Natural killer cell (primary cell): ENCODE data around the gene VPS54. TPM values are rescaled to one million over a fixed set of nuclear protein-coding genes. Genes with fewer than 3 reads are reported as not detected.

Source experiments
- ATAC-seq, 3 donors: fragments of 150-1000 bp in 2 of 3; fragments of 200-7000 bp in 1 of 3; cut with Tn5 transposase; 1 replicate in 1 of 3; 2 replicates in 2 of 3; pipeline ENCODE4 v1.10.0; 2021; ENCODE audit warnings: mild to moderate bottlenecking in 2 of 3, moderate library complexity in 2 of 3
- DNase-seq, 2 donors: peaks; one replicate each; pipeline versions ENCODE4 v3.0.0 to v3.0.0-alpha.2; 2013 to 2021; ENCODE audit warnings: mixed read lengths in 1 of 2
- H3K27ac ChIP-seq: one replicate; pipeline ENCODE4 v1.5.1; 2013; ENCODE audit warnings: mild to moderate bottlenecking, low read length
- H3K27me3 ChIP-seq: one replicate; pipeline ENCODE4 v1.6.1; 2013; ENCODE audit warnings: low read length; ENCODE audit not compliant: control insufficient read depth, insufficient read depth
- H3K36me3 ChIP-seq: one replicate; pipeline ENCODE4 v1.6.1; 2013; ENCODE audit warnings: low read length; ENCODE audit not compliant: control insufficient read depth, insufficient read depth
- H3K4me1 ChIP-seq: one replicate; pipeline ENCODE4 v1.6.1; 2013; ENCODE audit warnings: low read length; ENCODE audit not compliant: control insufficient read depth, insufficient read depth
- H3K4me3 ChIP-seq: one replicate; pipeline ENCODE4 v1.5.1; 2013; ENCODE audit warnings: low read length
- H3K9me3 ChIP-seq: one replicate; pipeline ENCODE4 v1.6.1; 2013; ENCODE audit warnings: low read length; ENCODE audit not compliant: control insufficient read depth, insufficient read depth
- H3K27ac Mint-ChIP-seq, 2 donors: one replicate each; pipeline ENCODE4 v1.8.0; 2022; ENCODE audit warnings: mild to moderate bottlenecking in 2 of 2, mixed read lengths in 2 of 2, moderate library complexity in 1 of 2
- H3K27me3 Mint-ChIP-seq, 2 donors: one replicate each; pipeline ENCODE4 v1.8.0; 2022; ENCODE audit warnings: low read depth in 2 of 2, mixed read lengths in 2 of 2
- H3K36me3 Mint-ChIP-seq: one replicate; pipeline ENCODE4 v1.8.0; 2022; ENCODE audit warnings: mixed read lengths
- H3K4me1 Mint-ChIP-seq, 2 donors: one replicate each; pipeline ENCODE4 v1.8.0; 2022; ENCODE audit warnings: mixed read lengths in 2 of 2
- H3K4me3 Mint-ChIP-seq: one replicate; pipeline ENCODE4 v1.8.0; 2022; ENCODE audit warnings: mild to moderate bottlenecking, moderate library complexity, mixed read lengths
- H3K9me3 Mint-ChIP-seq, 2 donors: one replicate each; pipeline ENCODE4 v1.8.0; 2022; ENCODE audit warnings: mixed read lengths in 2 of 2
- WGBS: methylation state at CpG from one replicate; pipeline ENCODE4 v1.1.7; 2013; ENCODE audit warnings: missing lambda C conversion rate; ENCODE audit not compliant: insufficient coverage; 5-methylcytosine and 5-hydroxymethylcytosine counted together
- intact Hi-C: fragments of 100-400 bp; cut with micrococcal nuclease; formaldehyde crosslinking; loops from one replicate; pipeline ENCODE4 v1.14.2; 2022
- total RNA-seq, 4 donors: library from RNA; stranded (reverse); fragments of 120-200 nt in 1 of 4; gene quantifications; one replicate each; pipeline versions ENCODE4 v1.2.3 to v1.2.4, GENCODE V29; 2013 to 2022
- TF ChIP-seq, protein P1 (sequence below): fragments of 200-600 bp; IDR thresholded peaks from one replicate; pipeline ENCODE4 v1.8.0; 2022; ENCODE audit warnings: antibody characterized with exemption

The VPS54 gene
- total RNA-seq, 3 donors from 2014 or later (not counting 1 experiment from before 2014, with no cell fraction given): 12.1 to 17.3 (median 13.5) TPM

DNA sequence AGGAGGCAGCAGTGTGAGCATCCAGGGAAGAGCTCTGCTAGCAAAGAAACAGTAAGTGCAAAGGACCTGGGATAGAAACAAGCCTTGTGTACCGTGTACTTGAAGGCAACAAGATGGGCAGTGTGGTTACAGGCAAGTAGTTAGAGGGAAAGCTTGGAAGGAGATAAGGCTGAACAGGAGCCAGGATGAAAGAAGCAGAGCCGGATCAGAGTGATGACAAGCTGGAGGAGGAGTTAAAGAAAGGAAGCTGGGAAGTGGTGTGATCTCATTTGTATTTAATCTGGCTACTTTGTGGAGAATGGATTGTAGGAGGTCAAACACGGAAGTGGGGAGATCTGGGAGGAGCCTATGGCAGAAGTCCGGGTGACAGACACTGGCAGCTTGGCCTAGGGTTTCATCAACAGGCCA lies 44.7 kb upstream of the VPS54 start:
- 97% methylated on average over 4 of the region's 4 CpGs for WGBS
- Histone ChIP-seq H3K27me3 (no peaks in the 10 kb centered on the region), H3K9me3 (no peaks in the 10 kb centered on the region), H3K36me3 (no peaks in the 10 kb centered on the region), H3K4me3 (no peak overlapping the region), H3K4me1 (no peaks in the 10 kb centered on the region), H3K27ac (no peak overlapping the region)
- Mint-ChIP-seq H3K27me3 (no peaks in the 10 kb centered on the region), H3K4me1 (peaks cover 5 to 6% of the 10 kb centered on the region in 2 donors), H3K36me3 (no peaks in the 10 kb centered on the region), H3K27ac (no peak overlapping the region), H3K4me3 (no peak overlapping the region), H3K9me3 (no peaks in the 10 kb centered on the region)
- no peak for DNase-seq
- ATAC-seq: no peak
- TF ChIP-seq, protein P1, sequence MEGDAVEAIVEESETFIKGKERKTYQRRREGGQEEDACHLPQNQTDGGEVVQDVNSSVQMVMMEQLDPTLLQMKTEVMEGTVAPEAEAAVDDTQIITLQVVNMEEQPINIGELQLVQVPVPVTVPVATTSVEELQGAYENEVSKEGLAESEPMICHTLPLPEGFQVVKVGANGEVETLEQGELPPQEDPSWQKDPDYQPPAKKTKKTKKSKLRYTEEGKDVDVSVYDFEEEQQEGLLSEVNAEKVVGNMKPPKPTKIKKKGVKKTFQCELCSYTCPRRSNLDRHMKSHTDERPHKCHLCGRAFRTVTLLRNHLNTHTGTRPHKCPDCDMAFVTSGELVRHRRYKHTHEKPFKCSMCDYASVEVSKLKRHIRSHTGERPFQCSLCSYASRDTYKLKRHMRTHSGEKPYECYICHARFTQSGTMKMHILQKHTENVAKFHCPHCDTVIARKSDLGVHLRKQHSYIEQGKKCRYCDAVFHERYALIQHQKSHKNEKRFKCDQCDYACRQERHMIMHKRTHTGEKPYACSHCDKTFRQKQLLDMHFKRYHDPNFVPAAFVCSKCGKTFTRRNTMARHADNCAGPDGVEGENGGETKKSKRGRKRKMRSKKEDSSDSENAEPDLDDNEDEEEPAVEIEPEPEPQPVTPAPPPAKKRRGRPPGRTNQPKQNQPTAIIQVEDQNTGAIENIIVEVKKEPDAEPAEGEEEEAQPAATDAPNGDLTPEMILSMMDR: no peak
- intact Hi-C loops: no loop called here

DNA sequence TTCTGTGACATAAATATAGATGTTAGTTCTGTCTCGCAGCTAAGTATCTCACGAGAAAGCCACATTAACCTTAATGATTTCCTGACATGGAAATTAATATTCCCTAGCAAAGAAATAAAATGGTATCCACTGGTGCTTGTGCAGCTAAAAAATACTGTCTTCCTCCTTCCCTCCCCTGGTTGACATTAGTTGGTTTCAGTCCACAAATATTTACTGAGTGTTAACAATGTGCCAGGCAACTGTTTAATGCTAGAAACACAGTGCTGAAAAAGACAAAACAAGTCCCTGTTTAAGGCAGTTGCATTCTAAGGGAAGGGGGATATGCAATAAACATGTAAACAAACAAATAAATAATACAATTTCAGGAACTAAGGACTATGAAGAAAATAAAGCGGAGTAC lies 44.2 kb upstream of the VPS54 start:
- H3K4me1 Mint-ChIP-seq: peaks cover 5 to 6% of the 10 kb centered on the region in 2 donors
- intact Hi-C loops: no loop called here
- DNase-seq (no peak), ATAC-seq (no peak)
- Histone ChIP-seq H3K27ac (no peak overlapping the region), H3K4me3 (no peak overlapping the region), H3K9me3 (no peaks in the 10 kb centered on the region), H3K36me3 (no peaks in the 10 kb centered on the region), H3K27me3 (no peaks in the 10 kb centered on the region), H3K4me1 (no peaks in the 10 kb centered on the region)
- no peaks in the 10 kb centered on the region for H3K9me3 Mint-ChIP-seq
- H3K4me3 Mint-ChIP-seq: no peak overlapping the region
- TF ChIP-seq, protein P1: no peak
- no peaks in the 10 kb centered on the region for H3K36me3 Mint-ChIP-seq
- no peaks in the 10 kb centered on the region for H3K27me3 Mint-ChIP-seq
- H3K27ac Mint-ChIP-seq: no peak overlapping the region
- WGBS: 64% methylated on average over 3 of the region's 3 CpGs

DNA sequence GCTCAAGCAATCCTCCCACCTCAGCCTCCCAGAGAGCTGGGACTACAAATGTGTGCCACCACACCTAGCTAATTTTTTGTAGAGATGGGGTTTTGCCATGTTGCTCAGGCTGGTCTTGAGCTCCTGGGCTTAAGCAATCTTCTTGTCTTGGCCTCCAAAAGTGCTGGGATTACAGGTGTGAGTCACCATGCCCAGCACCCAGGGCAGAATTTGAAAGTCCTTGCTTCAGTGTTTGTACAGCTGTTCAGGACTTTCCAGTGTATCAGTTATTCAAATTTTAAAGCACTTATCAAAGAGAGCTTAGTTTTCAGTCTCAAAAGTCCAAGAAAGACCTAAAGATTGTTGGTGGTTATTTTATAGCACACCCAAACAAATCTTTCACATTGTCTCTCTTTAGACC lies 43.6 kb upstream of the VPS54 start:
- no peaks in the 10 kb centered on the region for H3K9me3 ChIP-seq
- H3K36me3 ChIP-seq: no peaks in the 10 kb centered on the region
- Mint-ChIP-seq H3K9me3 (no peaks in the 10 kb centered on the region), H3K4me1 (peaks cover 5 to 6% of the 10 kb centered on the region in 2 donors), H3K4me3 (no peak overlapping the region), H3K27me3 (no peaks in the 10 kb centered on the region), H3K27ac (no peak overlapping the region), H3K36me3 (no peaks in the 10 kb centered on the region)
- intact Hi-C loops: no loop called here
- TF ChIP-seq, protein P1: no peak
- ATAC-seq: no peak
- no peaks in the 10 kb centered on the region for H3K27me3 ChIP-seq
- no peak for DNase-seq
- H3K27ac ChIP-seq: no peak overlapping the region
- no peaks in the 10 kb centered on the region for H3K4me1 ChIP-seq
- H3K4me3 ChIP-seq: no peak overlapping the region

DNA sequence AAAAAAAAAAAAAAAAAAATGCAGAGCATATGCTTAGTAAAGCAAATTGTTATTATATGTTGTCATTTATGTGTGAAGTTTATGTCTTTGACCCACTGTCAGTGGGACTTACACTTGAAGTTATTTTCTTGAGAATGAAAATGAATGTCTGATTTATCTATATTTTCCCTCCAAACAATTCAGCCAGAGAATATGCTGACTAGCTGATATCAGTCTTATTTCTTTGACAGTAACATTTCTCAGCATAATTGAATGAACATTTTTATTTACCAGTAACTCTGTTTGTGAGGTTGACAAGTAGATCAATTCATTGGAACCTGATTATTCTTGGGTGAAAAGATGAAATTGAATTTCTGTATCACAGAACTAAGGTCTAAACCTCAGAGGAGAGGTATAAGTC lies 40.0 kb upstream of the VPS54 start:
- TF ChIP-seq, protein P1: no peak
- Mint-ChIP-seq H3K36me3 (no peaks in the 10 kb centered on the region), H3K4me3 (no peak overlapping the region), H3K27me3 (no peaks in the 10 kb centered on the region), H3K4me1 (no peaks in the 10 kb centered on the region), H3K27ac (no peak overlapping the region), H3K9me3 (no peaks in the 10 kb centered on the region)
- Histone ChIP-seq H3K27ac (no peak overlapping the region), H3K27me3 (no peaks in the 10 kb centered on the region), H3K4me3 (no peak overlapping the region), H3K36me3 (no peaks in the 10 kb centered on the region), H3K4me1 (no peaks in the 10 kb centered on the region), H3K9me3 (no peaks in the 10 kb centered on the region)
- intact Hi-C loops: no loop called here
- no peak for DNase-seq
- ATAC-seq: no peak
